HG03571 (cell line): ENCODE results near the gene SCAMP3.

ENCODE experiments used
- ATAC-seq: cut with Tn5 transposase; IDR thresholded peaks from one replicate; pipeline ENCODE4 v1.9.1; 2021; ENCODE audit not compliant: unreplicated experiment

SCAMP3 gene

DNA sequence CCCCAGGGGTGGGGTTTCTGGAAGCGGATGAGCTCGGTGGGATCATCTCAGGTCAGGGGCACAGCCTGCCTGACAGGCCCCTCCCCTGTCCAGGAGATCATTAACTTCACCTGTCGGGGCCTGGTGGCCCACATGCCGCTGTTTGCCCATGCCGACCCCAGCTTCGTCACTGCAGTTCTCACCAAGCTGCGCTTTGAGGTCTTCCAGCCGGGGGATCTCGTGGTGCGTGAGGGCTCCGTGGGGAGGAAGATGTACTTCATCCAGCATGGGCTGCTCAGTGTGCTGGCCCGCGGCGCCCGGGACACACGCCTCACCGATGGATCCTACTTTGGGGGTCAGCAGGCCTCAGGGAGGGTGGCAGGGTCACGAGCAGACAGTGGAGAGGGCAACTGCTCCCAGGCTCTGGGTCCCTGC lies 23.5 kb upstream of the SCAMP3 start:
- no peak for ATAC-seq

DNA sequence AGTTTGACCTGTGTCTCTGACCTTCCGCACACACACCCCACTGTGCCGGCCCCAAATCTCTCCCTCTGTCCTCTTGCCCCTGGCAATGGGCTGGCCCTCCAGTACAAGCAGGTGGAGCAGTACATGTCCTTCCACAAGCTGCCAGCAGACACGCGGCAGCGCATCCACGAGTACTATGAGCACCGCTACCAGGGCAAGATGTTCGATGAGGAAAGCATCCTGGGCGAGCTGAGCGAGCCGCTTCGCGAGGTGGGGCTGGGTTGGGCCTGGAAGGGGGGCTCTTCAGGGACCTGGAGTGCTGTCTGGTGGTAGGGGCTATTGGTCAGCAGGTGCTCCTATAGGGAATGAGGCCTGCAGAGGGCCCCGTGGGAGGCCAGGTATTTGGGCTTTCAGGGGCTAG lies 22.9 kb upstream of the SCAMP3 start:
- ATAC-seq = no peak

DNA sequence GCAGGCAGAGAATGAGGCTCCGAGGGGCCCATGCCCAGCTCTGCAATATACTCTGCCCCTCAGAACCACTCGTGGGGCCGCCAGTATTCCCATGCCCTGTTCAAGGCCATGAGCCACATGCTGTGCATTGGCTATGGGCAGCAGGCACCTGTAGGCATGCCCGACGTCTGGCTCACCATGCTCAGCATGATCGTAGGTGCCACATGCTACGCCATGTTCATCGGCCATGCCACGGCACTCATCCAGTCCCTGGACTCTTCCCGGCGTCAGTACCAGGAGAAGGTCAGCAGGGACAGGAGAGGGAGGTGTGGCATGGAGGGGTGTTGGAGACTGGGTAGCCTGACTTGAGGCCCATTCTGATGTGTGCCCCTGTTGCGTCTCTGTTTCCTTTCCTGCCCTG lies 22.3 kb upstream of the SCAMP3 start:
- no peak for ATAC-seq

DNA sequence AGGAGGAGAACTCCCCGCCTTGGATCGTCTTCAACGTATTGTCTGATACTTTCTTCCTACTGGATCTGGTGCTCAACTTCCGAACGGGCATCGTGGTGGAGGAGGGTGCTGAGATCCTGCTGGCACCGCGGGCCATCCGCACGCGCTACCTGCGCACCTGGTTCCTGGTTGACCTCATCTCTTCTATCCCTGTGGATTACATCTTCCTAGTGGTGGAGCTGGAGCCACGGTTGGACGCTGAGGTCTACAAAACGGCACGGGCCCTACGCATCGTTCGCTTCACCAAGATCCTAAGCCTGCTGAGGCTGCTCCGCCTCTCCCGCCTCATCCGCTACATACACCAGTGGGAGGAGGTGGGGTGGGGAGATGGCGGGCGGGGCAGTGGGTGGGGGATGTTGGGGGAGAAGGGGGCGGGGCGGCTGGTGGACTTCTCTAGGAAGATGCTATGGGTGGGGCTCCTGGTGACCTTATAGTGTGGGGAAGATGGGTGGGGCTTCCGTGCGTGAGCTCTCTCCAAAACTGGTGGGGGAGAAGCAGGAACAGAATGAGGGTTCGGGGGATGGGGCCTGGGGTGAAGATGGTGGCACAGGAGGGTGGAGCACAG lies 20.4 kb upstream of the SCAMP3 start:
- no peak for ATAC-seq

DNA sequence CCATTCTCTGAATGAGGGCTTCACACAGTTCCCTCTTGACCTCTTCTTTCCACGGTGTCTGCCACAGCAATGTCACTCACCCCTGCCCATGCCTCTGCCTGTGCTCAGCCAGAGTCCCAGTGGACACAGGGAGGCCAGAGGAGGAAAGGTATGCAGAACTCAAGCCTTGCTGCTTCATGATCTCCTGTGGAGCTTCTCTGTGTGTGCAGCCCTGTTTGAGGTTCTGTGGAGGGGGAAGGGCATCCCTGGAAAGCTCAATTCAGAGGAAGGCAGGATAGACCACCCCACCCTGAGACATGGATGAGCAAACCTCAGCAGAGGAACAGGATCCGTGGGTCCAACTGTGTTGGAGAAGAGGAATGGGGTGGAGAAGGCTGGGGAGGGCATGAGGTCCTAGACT lies 17.1 kb upstream of the SCAMP3 start:
- no peak for ATAC-seq

DNA sequence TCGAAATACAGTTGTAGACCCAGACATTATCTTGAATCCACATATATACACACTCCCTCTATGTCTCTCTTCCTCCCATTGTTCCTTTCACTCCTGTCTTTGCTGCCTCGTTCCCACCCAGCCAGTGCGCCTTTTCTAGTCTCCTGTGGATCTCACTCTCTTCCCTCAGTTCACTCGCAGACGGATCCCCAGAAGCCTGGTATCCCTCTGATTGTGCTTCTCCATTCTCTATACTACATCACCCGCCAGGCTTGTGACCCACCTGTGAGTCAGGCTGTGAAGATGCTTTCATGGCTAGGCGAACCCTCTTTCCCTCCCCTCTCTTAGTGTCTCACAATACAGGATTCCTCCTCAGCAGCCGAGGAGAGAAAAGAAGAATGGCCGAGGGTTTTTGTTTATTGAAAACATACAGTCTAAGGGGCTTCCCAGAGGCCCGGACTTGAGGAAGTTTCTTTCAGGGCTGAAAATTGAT lies 16.6 kb upstream of the SCAMP3 start:
- no peak for ATAC-seq

DNA sequence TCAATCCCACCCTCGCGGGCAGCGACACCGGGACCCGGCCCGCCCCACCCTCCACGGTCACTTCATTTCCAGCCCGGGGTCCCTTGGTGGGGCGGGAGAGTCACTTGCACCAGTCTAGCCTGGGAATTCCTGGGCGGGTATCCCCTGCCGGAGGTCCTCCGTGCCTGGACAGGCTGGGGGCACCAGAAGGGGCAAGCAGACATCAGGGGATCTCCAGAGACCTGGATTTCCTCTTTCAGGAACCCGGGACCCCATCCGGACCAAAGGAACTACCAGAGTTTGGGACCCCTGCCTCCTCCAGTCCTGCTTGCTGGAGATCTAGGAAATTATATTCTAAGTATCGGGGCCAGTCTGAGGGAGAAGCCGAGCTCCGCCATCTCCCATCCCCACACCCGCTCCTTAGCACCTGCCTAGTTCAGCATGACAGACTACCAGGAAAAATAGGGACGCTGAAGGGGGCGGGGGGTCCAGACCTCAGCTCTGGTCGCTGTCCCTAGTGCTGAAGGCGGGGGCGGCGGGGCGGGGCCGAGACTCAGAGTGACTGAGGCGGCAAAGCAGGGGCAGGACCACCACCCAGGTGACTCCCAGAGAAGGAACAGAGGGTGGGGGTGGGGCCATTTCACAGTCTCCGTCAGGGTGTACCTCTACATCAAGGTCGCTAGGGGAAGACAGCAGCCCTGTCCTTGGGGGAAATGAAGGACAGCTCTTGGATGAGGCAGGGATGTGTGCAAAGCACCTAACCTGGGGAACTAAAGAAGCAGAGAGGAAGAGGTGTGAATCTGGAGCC lies 15.9 kb upstream of the SCAMP3 start:
- no peak for ATAC-seq

DNA sequence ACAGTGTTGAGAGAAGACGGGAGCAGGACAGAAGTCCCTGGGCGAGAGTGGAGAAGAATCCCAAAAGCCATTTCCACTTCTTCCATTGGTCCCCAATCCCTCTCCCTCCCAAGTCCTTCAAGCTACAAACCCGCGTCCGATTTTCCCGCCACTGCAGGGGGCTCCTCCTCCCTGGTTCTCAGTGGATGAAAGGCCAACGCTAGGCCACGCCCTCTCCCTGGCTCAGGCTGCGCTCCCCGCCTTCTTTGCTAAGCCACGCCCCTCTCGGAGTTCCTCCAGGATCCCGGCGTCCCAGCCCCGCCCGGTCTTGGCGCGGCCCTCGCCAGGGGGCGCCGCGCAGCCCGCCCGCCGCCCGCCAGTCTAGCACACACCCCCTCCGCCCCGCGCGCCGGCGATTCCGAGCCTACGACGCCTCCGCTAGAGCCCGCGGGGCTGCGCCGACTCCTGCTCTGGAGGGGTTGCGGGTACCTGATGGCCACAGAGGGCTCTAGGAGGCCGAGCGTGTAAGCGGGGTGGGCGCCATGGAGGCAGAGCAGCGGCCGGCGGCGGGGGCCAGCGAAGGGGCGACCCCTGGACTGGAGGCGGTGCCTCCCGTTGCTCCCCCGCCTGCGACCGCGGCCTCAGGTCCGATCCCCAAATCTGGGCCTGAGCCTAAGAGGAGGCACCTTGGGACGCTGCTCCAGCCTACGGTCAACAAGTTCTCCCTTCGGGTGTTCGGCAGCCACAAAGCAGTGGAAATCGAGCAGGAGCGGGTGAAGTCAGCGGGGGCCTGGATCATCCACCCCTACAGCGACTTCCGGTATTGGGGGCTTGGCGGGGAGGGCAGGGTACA lies 15.1 kb upstream of the SCAMP3 start, which contains the start of gene HCN3:
TSS of gene HCN3 (plus strand) at position 394 of the 832 bp plus-strand sequence. CDS start at position 522, 128 bp downstream.
- ATAC-seq = peak; percentile 42

DNA sequence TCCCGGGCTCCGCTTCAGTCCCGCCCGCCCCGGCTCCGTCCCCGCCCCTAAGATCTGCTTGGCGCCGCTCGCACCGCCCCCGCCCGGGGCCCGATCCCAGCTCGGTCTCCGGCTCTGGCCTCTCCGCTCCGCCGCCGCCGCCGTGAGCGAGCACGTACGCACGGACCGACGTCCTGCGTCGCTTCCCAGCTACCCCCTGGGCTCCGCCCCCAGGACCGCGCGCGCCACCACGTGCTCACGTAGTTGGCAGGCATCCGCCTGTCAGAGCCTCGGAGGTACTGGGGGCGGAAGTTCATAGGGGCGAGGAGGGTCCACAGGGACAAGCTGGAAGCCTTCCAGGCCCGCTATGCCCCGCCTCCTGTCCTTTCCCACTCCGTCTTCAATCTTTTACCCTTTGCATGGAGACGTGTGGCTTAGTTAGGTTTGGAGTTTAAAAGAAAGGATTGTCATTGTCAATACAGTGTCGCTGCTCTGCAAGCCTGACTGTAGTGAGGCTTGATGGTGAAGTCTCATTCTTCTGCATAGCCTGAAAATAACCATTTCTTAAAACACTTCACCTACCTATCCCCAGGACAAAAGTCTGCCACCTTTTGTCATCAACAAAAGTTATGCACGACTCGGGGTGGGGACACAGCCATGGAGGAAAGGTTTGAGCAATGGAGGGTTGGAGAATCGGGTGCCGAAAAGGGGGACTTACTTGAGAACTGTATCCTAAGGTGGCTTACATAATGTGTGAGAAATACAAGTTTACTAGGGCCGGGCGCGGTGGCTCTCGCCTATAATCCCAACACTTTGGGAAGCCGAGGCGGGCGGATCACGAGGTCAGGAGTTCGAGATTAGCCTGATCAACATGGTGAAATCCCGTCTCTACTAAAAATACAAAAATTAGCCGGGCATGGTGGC lies 11.4 kb upstream of the SCAMP3 start, which contains the start of gene CLK2:
TSS of gene CLK2 (minus strand) at position 162 of the 903 bp plus-strand sequence. CDS start 2,527 bp downstream, outside the sequence.
- peak; percentile 73 for ATAC-seq

DNA sequence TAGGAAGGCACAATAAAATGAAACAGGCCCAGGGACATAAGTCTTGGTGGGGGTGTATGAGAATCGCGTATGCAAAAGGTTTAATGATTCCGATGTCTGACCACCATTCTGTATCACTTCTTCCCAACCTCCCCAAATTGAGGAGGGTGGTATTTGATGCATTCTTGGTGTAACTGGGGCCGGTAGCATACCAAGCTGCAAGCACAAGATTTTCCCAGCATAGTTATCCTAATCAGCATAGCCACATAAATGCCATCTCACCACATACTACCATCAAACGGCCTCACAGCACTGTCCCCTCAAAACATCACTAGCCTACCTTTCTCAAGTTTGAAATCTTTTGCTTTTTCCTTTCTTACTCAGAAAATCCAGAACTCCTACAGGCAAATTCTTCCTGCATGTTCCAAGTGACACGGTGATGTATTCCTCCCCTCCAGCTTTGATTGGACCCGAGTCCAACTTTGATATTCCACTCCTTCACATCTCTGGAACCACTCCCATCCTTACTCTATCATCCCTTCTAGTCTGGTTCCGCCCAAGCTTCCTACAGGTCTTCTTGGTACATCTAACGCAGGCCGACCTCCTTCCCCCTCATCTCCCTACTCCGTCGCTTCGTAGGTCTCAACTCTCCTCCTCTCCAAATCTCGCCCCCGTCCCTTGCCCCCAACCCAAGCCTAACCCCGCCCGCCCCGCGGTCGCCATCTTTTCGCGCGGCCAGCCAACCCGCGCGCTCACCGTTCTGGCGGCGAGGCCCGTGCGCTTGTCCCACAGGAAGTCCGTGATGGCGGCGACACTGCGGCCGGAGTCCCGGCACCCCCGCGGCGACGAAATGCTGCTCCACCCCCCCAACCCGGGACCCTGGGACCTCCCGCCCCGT lies 10.5 kb upstream of the SCAMP3 start:
- ATAC-seq = peak; percentile 31

DNA sequence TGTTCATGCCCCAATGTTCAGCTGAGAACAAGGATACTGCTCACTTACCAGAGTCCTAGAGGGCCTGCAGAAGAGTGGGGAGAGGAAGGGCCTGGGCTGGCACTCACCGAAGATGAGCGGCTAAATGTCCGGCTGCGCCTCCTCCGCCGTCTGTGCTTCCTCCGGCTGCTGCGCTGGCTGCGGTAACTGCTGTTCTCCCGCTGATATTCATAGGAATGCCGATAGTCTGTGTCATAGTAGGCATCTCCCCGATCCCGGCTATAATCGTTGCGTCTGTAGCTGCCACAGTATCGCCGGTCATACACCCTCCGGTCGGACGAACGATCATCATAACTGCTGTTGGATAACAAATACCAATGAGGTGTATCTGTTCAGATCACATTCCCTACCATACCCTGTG lies 7.2 kb upstream of the SCAMP3 start:
- ATAC-seq = no peak

DNA sequence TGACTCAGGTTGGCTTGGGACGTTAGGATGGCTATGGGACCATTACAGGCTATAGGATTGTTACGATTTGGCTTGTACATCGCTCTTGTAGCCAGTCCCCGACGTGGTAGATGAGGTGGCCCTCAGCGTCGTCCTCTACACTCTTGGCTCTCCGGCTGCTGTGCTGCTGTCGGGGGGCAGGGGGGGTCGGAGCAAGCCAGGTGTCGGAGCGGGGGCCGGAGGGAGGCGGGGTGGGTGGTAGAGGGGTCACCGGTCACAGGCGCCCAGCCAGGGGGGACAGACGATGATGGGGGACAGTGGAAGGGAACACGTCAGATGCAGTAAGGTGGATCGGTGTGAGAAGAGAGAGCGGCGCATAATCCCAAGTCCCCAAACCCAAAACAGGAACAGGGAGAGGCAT lies 6.5 kb upstream of the SCAMP3 start:
- no peak for ATAC-seq

DNA sequence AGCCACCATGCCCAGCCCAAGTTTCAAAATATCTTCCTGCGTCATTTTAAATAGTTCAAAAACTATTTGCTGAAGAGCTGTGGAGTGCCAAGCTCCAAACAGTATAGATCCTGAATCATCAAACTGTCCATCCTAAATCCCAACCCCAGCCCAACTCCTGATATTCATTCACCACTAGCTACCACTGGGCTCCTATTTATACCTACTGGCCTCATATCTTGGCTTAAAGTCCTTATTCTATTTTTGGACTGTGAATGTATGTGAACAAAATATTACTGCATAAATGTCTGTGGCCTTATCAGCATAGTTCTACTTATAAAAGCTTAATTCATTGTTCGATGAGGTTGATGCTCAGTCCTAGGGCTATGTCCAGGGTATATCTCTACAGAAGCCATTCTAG lies 5.2 kb upstream of the SCAMP3 start:
- ATAC-seq = no peak

DNA sequence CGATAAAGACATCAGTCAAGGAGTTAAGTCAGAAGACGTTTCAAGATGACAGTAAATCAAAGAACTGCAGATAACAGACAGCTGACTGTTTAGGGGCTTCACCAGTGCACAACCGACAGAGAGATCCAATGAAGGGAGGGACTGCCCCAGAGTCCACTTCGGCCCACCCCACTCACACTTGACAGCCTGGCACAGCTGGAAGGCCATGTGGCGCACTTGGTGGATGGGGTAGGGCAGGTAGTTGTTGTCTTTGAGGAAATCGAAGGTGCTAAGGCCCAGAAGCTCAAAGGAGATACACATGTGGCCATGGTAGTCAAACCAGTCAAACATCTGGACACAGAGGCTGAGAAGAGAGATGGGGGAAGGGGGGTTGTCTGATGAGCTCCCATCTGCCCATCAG lies 4.4 kb upstream of the SCAMP3 start:
- no peak for ATAC-seq

DNA sequence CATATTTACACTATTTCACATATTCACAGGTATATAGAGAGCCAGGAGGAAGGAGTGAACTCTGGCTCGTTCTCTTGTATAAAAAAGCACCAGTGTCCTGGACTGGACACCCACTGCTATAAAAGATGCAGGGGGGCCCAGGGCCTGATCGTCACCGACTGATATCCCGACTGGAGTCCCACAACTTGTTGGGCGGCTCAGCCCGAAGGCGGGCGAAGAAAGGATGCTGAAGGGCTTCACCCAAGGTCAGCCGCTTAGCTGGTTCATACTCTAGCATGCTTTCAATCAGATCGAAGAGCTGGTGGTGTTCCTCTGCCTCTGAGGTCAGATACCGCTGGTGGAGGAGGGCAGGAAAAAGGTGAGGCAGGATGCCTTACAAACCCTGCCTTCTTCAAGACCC lies 907 bp upstream of the SCAMP3 start:
- no peak for ATAC-seq

DNA sequence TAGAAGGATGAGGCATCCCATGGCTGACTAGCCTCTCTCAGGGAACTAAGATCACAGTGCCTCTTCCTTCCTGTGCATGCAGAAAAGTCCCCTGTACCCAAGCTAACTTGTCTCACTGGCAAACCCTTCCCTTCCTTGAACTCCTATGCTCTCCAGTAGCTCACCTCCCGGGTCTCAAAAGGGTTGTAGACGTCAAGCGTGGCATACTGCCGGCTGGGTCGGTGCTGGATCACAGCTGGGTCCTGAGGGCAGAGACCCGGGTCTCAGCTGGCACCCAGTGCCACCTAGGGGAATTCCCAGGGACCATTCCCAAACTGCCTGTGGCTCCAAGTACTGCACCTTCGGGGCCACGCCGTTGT lies 688 bp downstream of the SCAMP3 start:
- no peak for ATAC-seq

DNA sequence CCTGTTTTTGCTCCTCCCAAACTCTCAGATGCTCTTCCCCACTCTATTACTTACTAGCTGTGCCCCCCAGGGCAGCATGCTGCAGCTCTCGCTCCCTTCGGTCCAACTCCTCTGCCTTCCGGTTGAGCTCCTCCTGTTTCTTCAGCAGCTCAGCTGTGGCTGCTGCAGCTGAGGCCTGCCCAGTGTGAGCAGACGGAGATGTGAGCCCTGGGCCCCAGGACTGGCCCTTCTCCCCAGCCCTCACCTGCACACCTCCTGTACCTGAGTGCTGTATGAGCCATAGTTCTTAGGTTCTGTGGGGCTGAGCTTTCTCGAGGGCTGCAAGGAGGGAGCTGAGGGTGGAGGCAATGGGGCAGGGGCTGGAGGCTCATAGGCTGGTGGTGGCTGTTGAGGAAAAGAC lies 1.9 kb downstream of the SCAMP3 start:
- no peak for ATAC-seq

DNA sequence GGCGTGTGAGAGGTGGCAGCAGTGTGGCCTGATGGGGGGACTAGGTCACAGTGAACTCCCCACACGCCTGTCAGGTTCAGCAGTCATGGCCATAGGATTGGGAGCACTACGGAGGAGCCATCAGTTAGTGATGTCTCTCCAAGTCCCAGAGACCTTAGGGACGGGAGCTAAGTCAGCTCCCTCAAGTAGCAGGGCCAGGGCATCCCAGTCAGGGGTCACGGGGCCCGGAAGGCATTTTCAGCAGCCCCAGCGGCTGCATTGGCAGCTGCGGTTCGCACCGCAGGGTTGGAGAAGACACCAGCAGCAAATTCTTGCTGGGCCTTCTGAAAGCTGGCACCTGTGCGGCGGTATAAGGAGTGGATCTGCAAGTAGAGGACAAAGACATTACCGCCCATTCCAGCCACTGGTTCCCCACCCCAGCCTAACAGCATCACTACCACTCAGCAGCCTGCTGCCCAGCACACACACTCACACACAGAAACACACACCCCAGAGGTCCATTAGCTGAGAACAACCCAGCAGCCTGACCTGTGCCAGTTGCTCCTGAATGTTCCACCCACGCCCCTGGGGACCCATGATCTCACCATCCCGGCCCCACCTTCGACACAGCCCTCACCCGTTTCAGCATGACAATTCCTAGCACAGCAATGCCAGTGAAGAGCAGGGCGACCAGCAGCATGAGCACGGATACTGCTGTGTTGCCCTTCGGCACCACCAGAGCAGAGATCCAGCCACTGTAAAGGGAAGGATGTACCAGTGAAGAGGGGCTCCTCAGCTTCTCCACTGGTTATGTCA lies 5.9 kb downstream of the SCAMP3 start:
- no peak for ATAC-seq
